Hematopoietic multipotent progenitor cell (in vitro differentiated cells): Measurements from ENCODE around the gene OLIG2. TPM values are rescaled to one million over a fixed set of nuclear protein-coding genes. Genes with fewer than 3 reads are reported as not detected.

Experiments used
- DNase-seq, 3 donors: peaks; one replicate each; pipeline ENCODE4 v3.0.0-alpha.2; 2011 to 2015; ENCODE audit warnings: low read depth in 2 of 3, low spot score in 2 of 3
- total RNA-seq: library from RNA; depleted of rRNA; stranded (reverse); fragments of >200 nt; gene quantifications from one replicate; pipeline ENCODE4 v1.2.3, GENCODE V29; 2012

OLIG2 gene
- total RNA-seq, 1 donor: under 0.01 TPM

- DNase-seq: no peak
Observed at GRCh38 chr21:33019516-33019884, 6.2 kb upstream of the OLIG2 start.

GRCh38 chr21:33019885-33020557, 5.7 kb upstream of the OLIG2 start:
- DNase-seq: no peak

DNA sequence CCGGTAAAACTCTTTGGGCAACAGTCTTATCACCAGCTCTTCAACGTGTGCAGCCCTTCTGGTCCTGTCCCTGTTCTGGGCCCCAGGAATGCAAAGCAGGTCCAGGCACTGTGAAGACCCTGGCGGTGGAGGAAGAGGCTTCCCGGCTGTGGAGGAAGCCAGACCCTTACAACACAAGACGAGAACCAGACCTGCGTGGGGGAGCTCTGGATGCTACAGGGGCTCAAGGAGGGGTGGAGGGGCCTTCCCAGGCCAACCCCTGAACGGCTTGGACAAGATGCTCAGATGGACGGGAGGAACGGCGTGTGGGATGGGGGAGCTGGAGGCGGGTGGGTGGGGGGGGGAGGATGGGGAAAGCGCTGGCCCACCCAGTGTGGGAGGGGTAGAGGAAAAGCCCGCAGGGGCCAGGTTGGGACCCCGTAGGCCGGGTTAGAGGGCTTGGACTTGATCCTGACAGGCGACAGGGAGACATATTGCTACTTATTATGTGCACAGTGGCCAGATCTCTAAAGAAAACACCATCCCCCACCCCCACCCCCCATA, 5.1 kb upstream of the OLIG2 start:
- peak in 1 of 3 donors; percentile 24 for DNase-seq

DNA sequence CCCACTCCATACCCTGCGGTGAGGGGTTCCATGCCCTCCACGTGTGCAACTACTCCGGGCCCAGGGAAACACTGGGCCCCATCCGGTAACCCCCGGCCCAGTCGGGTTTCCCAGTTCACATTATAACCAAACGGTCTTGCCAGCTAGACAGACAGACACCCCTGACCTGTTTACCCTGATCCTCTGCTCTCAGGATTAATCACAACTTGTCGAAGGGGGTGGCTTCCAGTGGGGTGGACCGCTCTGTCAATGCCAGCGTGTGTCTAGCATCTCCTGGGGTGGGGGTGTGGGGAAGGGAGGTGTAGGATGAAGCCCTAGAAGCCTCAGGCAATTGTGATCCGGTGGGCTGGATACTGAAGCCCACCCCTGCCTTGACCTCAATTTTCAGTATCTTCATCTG, 4.6 kb upstream of the OLIG2 start:
- no peak for DNase-seq

GRCh38 chr21:33021667-33022066, 4.1 kb upstream of the OLIG2 start:
- no peak for DNase-seq

DNA sequence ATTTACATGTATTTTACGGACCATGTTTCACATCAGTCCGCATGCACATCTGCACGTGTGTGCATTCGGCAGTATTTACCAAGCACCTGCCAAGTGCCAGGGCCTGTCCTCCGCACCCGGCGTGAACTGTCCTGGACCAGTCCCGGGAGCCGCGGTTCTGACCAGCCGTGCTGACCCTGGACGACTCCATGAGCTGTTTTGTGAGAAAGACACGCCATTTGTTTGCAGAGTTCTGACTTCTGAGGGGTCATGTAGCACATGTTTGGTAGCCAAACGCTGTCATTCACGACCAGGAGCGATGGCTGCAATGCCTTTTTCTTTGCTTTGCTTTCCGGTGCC, 3.3 kb upstream of the OLIG2 start:
- no peak for DNase-seq

DNA sequence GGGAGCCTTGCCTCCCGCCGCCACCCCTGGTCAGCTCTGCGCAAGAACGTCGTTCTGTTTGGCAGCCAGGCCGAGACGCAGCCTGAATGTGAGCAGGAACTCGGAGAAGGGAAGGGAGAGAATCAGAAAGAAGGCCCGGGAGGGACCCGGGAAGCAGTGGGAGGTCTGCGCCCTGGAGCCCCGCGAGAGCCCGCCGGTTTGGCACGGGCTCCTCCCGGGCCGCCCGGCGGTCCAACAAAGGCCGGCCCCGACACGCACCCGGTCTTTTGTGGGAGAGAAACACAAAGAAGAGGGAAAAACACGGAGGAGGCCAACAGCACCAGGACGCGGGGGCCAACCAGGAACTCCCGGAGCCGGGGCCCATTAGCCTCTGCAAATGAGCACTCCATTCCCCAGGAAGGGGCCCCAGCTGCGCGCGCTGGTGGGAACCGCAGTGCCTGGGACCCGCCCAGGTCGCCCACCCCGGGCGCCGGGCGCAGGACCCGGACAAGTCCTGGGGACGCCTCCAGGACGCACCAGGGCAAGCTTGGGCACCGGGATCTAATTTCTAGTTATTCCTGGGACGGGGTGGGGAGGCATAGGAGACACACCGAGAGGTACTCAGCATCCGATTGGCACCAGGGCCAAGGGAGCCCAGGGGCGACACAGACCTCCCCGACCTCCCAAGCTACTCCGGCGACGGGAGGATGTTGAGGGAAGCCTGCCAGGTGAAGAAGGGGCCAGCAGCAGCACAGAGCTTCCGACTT, 2.7 kb upstream of the OLIG2 start:
- DNase-seq: no peak

GRCh38 chr21:33023574-33024200, 2.0 kb upstream of the OLIG2 start:
- peak in 1 of 3 donors; percentile 46 for DNase-seq

DNA sequence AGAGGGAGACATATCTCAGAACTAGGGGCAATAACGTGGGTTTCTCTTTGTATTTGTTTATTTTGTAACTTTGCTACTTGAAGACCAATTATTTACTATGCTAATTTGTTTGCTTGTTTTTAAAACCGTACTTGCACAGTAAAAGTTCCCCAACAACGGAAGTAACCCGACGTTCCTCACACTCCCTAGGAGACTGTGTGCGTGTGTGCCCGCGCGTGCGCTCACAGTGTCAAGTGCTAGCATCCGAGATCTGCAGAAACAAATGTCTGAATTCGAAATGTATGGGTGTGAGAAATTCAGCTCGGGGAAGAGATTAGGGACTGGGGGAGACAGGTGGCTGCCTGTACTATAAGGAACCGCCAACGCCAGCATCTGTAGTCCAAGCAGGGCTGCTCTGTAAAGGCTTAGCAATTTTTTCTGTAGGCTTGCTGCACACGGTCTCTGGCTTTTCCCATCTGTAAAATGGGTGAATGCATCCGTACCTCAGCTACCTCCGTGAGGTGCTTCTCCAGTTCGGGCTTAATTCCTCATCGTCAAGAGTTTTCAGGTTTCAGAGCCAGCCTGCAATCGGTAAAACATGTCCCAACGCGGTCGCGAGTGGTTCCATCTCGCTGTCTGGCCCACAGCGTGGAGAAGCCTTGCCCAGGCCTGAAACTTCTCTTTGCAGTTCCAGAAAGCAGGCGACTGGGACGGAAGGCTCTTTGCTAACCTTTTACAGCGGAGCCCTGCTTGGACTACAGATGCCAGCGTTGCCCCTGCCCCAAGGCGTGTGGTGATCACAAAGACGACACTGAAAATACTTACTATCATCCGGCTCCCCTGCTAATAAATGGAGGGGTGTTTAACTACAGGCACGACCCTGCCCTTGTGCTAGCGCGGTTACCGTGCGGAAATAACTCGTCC, 1.3 kb upstream of the OLIG2 start:
- DNase-seq: peak in 1 of 3 donors; percentile 40

DNA sequence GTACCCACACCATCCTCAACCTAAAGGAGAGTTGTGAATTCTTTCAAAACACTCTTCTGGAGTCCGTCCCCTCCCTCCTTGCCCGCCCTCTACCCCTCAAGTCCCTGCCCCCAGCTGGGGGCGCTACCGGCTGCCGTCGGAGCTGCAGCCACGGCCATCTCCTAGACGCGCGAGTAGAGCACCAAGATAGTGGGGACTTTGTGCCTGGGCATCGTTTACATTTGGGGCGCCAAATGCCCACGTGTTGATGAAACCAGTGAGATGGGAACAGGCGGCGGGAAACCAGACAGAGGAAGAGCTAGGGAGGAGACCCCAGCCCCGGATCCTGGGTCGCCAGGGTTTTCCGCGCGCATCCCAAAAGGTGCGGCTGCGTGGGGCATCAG, 638 bp upstream of the OLIG2 start:
- DNase-seq: peak in 1 of 3 donors; percentile 58

GRCh38 chr21:33026443-33026858, 716 bp downstream of the OLIG2 start:
- no peak for DNase-seq

DNA sequence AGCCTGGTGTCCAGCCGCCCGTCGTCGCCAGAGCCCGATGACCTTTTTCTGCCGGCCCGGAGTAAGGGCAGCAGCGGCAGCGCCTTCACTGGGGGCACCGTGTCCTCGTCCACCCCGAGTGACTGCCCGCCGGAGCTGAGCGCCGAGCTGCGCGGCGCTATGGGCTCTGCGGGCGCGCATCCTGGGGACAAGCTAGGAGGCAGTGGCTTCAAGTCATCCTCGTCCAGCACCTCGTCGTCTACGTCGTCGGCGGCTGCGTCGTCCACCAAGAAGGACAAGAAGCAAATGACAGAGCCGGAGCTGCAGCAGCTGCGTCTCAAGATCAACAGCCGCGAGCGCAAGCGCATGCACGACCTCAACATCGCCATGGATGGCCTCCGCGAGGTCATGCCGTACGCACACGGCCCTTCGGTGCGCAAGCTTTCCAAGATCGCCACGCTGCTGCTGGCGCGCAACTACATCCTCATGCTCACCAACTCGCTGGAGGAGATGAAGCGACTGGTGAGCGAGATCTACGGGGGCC, 1.2 kb downstream of the OLIG2 start:
- peak in 1 of 3 donors; percentile 25 for DNase-seq

GRCh38 chr21:33027401-33028286, 1.9 kb downstream of the OLIG2 start:
- DNase-seq: no peak

GRCh38 chr21:33028287-33028670, 2.5 kb downstream of the OLIG2 start:
- peak in 1 of 3 donors; percentile 26 for DNase-seq

GRCh38 chr21:33028773-33029384, 3.1 kb downstream of the OLIG2 start:
- DNase-seq: peak in 1 of 3 donors; percentile 59

DNA sequence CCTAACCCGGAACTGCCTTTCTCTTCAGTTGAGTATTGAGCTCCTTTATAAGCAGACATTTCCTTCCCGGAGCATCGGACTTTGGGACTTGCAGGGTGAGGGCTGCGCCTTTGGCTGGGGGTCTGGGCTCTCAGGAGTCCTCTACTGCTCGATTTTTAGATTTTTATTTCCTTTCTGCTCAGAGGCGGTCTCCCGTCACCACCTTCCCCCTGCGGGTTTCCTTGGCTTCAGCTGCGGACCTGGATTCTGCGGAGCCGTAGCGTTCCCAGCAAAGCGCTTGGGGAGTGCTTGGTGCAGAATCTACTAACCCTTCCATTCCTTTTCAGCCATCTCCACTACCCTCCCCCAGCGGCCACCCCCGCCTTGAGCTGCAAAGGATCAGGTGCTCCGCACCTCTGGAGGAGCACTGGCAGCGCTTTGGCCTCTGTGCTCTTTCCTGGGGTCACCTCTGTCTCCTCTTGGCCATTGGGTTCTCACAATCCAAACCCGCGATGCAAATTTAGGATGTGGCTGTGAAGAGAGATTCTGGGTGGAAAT, 3.7 kb downstream of the OLIG2 start:
- no peak for DNase-seq

- DNase-seq: no peak
Observed at GRCh38 chr21:33029975-33030461, 4.3 kb downstream of the OLIG2 start.

DNA sequence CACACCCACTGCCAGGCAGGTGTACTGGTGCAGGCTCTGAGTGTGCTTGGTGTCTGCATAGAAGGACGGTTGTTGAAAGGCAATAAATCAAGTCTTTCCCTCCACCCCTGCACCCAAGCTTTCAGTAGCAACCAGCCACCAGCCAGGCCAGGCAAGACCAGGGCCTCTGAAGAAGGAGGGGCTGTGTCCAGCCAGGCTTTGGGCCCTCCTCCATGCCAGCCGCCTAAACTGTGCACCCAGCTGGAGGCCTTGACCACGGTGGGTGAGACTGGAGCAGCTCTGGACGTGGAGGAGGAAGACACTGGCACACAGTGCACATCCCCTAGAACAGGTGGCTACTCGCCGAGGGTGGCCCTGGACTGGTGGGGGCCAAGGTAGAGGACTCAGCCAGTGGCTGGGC, 4.9 kb downstream of the OLIG2 start:
- DNase-seq: no peak
